Transverse colon (tissue), 4 donors: ENCODE results near the gene PTGDR2.

Source experiments
- EP300 ChIP-seq: sonication (generic); formaldehyde crosslinking; IDR thresholded peaks from one replicate; pipeline ENCODE4 v1.6.1; 2017; ENCODE audit warnings: antibody characterized with exemption, low read depth
- POLR2A ChIP-seq: fragments of 450-650 bp; IDR thresholded peaks from one replicate; pipeline ENCODE4 v1.6.1; 2016; ENCODE audit warnings: antibody characterized with exemption, mild to moderate bottlenecking, moderate library complexity
- POLR2AphosphoS5 ChIP-seq, 3 donors: sonication (generic); formaldehyde crosslinking; IDR thresholded peaks; one replicate each; pipeline ENCODE4 v1.6.1; 2016; ENCODE audit warnings: antibody characterized with exemption in 3 of 3
- TF ChIP-seq, protein P1 (sequence below), 5 experiments: fragments of 200-600 bp in 3 of 5; fragments of 450-650 bp in 2 of 5; sonication (generic) in 3 of 5; IDR thresholded peaks; 1 replicate in 2 of 5; 2 replicates in 3 of 5; pipeline ENCODE4 v1.5.1; 2016 to 2017; ENCODE audit warnings: antibody characterized with exemption in 5 of 5, inconsistent platforms in 3 of 5, mild to moderate bottlenecking in 2 of 5, moderate library complexity in 1 of 5

DNA sequence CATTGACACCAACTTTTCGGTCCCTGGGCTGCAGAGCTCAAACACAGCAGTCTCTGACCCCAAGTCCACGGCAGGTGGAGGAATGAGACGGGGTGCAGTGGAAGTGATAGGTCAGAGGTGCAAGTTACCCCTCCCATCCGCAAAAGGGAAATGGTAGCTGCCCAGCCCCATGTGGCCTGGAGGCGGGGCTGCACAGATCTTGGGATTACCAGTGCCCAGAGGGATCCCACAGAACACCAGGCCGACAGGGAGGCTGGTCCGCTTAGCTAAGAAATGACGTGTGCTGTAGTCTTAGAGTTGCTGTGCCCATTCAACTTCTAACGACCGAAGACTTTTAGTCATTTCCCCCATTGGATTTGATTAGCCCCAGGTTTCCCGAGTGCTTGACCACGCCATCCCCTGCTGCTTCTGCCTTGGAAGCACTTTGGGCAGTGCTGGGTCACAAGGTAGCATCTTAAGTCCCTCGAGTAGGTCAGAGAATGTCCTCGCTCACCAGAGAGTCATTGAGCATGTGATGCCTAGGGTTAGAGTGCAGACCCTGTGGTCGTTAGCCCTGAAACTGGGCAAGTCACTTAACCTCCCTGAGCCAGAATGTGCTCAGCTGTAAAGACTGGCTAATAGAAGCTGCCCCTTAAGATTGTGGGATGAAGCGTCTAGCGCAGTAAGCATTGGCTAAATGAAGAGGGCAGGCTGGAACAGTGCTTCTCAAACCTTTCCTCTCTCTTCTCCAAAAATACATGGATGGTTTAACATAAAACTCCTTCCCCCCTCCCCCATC, 4.2 kb downstream of the PTGDR2 start:
- TF ChIP-seq, protein P1, sequence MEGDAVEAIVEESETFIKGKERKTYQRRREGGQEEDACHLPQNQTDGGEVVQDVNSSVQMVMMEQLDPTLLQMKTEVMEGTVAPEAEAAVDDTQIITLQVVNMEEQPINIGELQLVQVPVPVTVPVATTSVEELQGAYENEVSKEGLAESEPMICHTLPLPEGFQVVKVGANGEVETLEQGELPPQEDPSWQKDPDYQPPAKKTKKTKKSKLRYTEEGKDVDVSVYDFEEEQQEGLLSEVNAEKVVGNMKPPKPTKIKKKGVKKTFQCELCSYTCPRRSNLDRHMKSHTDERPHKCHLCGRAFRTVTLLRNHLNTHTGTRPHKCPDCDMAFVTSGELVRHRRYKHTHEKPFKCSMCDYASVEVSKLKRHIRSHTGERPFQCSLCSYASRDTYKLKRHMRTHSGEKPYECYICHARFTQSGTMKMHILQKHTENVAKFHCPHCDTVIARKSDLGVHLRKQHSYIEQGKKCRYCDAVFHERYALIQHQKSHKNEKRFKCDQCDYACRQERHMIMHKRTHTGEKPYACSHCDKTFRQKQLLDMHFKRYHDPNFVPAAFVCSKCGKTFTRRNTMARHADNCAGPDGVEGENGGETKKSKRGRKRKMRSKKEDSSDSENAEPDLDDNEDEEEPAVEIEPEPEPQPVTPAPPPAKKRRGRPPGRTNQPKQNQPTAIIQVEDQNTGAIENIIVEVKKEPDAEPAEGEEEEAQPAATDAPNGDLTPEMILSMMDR (IDR thresholded peaks at IDR 0.05): no peak
- TF ChIP-seq POLR2A: no peak
- no peak for TF ChIP-seq POLR2AphosphoS5 (IDR thresholded peaks at IDR 0.05)
- TF ChIP-seq EP300: no peak
